HEK293 (cell line): ENCODE data around the gene EFCAB8.
A peak's percentile ranks its signal among the peaks of the same experiment; 100 is the strongest.

Experiments
- CTCF ChIA-PET: fragments of 350-600 bp; formaldehyde crosslinking; extraction: SDS; loops from one replicate; lab custom pipeline; 2021; ENCODE audit warnings: antibody characterized with exemption; lab: Yijun Ruan, JAX
- POLR2A ChIA-PET: fragments of 300-600 bp; formaldehyde crosslinking; extraction: SDS; loops from one replicate; lab custom pipeline; 2020; ENCODE audit warnings: antibody characterized with exemption, inconsistent platforms; lab: Yijun Ruan, JAX
- H3K27ac ChIP-seq: fragments of 200-500 bp; sonication (Bioruptor generic); 2 replicates; pipeline ENCODE4 v1.5.1; 2014; ENCODE audit warnings: low read depth, low read length, control low read depth, inconsistent platforms; ENCODE audit errors: extremely low read depth
- H3K36me3 ChIP-seq, 2 experiments: fragments of 200-500 bp in 1 of 2; sonication (Bioruptor generic) in 1 of 2; 1 replicate in 1 of 2; 2 replicates in 1 of 2; pipeline ENCODE4 v1.5.1; 2014 to 2017; ENCODE audit warnings: inconsistent platforms in 2 of 2, low read length in 2 of 2; ENCODE audit not compliant: control insufficient read depth in 2 of 2, insufficient read depth in 1 of 2
- H3K4me1 ChIP-seq: fragments of 200-500 bp; sonication (Bioruptor generic); 2 replicates; pipeline ENCODE4 v1.5.1; 2014; ENCODE audit warnings: mild to moderate bottlenecking, low read length, inconsistent platforms; ENCODE audit not compliant: control insufficient read depth, insufficient read depth
- H3K4me3 ChIP-seq: 2 replicates; pipeline ENCODE4 v1.5.1; 2011; ENCODE audit warnings: low read depth, mild to moderate bottlenecking, control low read depth, low read length, moderate library complexity
- H3K9me3 ChIP-seq: fragments of 200-500 bp; sonication (Bioruptor generic); 2 replicates; pipeline ENCODE4 v1.5.1; 2014; ENCODE audit warnings: low read depth, low read length, inconsistent platforms; ENCODE audit not compliant: control insufficient read depth, insufficient read depth
- GLI4 ChIP-seq: fragments of 450-650 bp; formaldehyde crosslinking; IDR thresholded peaks from 2 replicates; pipeline ENCODE4 v1.5.1; 2016; ENCODE audit warnings: missing biosample characterization, missing genetic modification characterization
- MZF1 ChIP-seq: fragments of 450-650 bp; formaldehyde crosslinking; IDR thresholded peaks from 2 replicates; pipeline ENCODE4 v1.5.1; 2017; ENCODE audit warnings: missing biosample characterization, missing genetic modification characterization, borderline replicate concordance
- SETDB1 ChIP-seq: IDR thresholded peaks from one replicate; pipeline ENCODE4 v1.6.1; 2017; ENCODE audit warnings: mild to moderate bottlenecking, low read length, moderate library complexity, mixed read lengths; ENCODE audit not compliant: insufficient read length
- ZNF146 ChIP-seq: fragments of 450-650 bp; formaldehyde crosslinking; IDR thresholded peaks from 2 replicates; pipeline ENCODE4 v1.5.1; 2016; ENCODE audit warnings: missing biosample characterization, missing genetic modification characterization
- ZNF214 ChIP-seq: fragments of 450-650 bp; formaldehyde crosslinking; IDR thresholded peaks from 2 replicates; pipeline ENCODE4 v1.5.1; 2017; ENCODE audit warnings: missing biosample characterization, mild to moderate bottlenecking, missing genetic modification characterization, borderline replicate concordance
- ZNF23 ChIP-seq: fragments of 450-650 bp; formaldehyde crosslinking; IDR thresholded peaks from 2 replicates; pipeline ENCODE4 v1.5.1; 2016; ENCODE audit warnings: missing biosample characterization, missing genetic modification characterization, borderline replicate concordance
- ZNF248 ChIP-seq: fragments of 450-650 bp; formaldehyde crosslinking; IDR thresholded peaks from 2 replicates; pipeline ENCODE4 v1.5.1; 2017; ENCODE audit warnings: missing biosample characterization, missing genetic modification characterization
- ZNF391 ChIP-seq: fragments of 450-650 bp; formaldehyde crosslinking; IDR thresholded peaks from 2 replicates; pipeline ENCODE4 v1.5.1; 2016; ENCODE audit warnings: low read depth, missing biosample characterization, missing genetic modification characterization, borderline replicate concordance
- ZNF623 ChIP-seq: fragments of 450-650 bp; formaldehyde crosslinking; IDR thresholded peaks from 2 replicates; pipeline ENCODE4 v1.5.1; 2016; ENCODE audit warnings: missing biosample characterization, missing genetic modification characterization
- ZNF626 ChIP-seq: fragments of 450-650 bp; sonication (Bioruptor Pico); formaldehyde crosslinking; IDR thresholded peaks from 2 replicates; pipeline ENCODE4 v1.5.1; 2018; ENCODE audit warnings: missing biosample characterization, missing genetic modification characterization, inconsistent platforms
- ZNF768 ChIP-seq: fragments of 450-650 bp; formaldehyde crosslinking; IDR thresholded peaks from 2 replicates; pipeline ENCODE4 v1.5.1; 2018; ENCODE audit warnings: missing biosample characterization, mild to moderate bottlenecking, missing genetic modification characterization
- TF ChIP-seq, protein P1 (sequence below): fragments of 450-650 bp; IDR thresholded peaks from 2 replicates; pipeline ENCODE4 v1.5.1; 2018; ENCODE audit warnings: missing biosample characterization, mild to moderate bottlenecking, missing genetic modification characterization
- TF ChIP-seq, protein P2 (sequence below): fragments of 450-650 bp; formaldehyde crosslinking; IDR thresholded peaks from 2 replicates; pipeline ENCODE4 v1.5.1; 2017; ENCODE audit warnings: missing biosample characterization, missing genetic modification characterization
- TF ChIP-seq, protein P3 (sequence below): IDR thresholded peaks from 2 replicates; pipeline ENCODE4 v1.6.1; 2011; ENCODE audit warnings: mild to moderate bottlenecking, low read depth, low read length, borderline replicate concordance
- TF ChIP-seq, protein P4 (sequence below): fragments of 450-650 bp; formaldehyde crosslinking; IDR thresholded peaks from 2 replicates; pipeline ENCODE4 v1.5.1; 2016; ENCODE audit warnings: missing biosample characterization, missing genetic modification characterization

EFCAB8 gene

DNA sequence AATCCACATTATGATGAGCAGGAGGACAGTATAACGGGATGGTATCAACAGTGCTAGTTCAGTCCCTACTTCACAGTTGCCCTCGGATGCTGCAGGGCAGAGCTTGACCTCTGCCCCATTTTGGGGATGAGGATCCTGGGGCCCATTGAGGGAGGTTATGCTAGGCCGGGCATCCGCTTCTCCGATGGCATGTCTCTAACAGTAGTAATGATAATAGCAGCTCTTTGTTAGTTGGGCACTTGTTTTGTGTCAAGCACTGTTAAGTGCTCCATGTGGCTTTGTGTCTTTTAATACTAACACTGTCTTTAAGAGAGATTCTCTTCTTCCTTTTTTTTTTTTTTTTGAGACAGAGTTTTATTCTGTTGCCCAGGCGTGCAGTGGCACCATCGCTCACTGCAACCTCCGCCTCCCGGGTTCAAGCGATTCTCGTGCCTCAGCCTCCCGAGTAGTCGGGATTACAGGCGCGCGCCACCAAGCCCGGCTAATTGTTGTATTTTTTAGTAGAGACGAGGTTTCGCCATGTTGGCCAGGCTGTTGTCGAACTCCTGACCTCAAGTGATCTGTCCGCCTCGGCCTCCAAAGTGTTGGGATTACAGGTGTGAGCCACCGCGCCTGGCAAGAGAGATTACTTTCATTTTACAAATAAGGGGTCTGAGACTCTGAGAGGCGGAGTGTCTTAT is 37.9 kb upstream of the EFCAB8 start:
- no peak for TF ChIP-seq MZF1
- TF ChIP-seq, protein P1, sequence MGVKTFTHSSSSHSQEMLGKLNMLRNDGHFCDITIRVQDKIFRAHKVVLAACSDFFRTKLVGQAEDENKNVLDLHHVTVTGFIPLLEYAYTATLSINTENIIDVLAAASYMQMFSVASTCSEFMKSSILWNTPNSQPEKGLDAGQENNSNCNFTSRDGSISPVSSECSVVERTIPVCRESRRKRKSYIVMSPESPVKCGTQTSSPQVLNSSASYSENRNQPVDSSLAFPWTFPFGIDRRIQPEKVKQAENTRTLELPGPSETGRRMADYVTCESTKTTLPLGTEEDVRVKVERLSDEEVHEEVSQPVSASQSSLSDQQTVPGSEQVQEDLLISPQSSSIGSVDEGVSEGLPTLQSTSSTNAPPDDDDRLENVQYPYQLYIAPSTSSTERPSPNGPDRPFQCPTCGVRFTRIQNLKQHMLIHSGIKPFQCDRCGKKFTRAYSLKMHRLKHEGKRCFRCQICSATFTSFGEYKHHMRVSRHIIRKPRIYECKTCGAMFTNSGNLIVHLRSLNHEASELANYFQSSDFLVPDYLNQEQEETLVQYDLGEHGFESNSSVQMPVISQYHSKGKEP (tag by site-specific recombination): no peak
- no peak for TF ChIP-seq ZNF248 (tag by site-specific recombination)
- TF ChIP-seq ZNF146 (tag by site-specific recombination): no peak
- TF ChIP-seq, protein P2, sequence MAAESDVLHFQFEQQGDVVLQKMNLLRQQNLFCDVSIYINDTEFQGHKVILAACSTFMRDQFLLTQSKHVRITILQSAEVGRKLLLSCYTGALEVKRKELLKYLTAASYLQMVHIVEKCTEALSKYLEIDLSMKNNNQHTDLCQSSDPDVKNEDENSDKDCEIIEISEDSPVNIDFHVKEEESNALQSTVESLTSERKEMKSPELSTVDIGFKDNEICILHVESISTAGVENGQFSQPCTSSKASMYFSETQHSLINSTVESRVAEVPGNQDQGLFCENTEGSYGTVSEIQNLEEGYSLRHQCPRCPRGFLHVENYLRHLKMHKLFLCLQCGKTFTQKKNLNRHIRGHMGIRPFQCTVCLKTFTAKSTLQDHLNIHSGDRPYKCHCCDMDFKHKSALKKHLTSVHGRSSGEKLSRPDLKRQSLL (tag by site-specific recombination): no peak
- TF ChIP-seq, protein P3, sequence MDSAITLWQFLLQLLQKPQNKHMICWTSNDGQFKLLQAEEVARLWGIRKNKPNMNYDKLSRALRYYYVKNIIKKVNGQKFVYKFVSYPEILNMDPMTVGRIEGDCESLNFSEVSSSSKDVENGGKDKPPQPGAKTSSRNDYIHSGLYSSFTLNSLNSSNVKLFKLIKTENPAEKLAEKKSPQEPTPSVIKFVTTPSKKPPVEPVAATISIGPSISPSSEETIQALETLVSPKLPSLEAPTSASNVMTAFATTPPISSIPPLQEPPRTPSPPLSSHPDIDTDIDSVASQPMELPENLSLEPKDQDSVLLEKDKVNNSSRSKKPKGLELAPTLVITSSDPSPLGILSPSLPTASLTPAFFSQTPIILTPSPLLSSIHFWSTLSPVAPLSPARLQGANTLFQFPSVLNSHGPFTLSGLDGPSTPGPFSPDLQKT: no peak
- TF ChIP-seq ZNF768 (tag by site-specific recombination): no peak
- TF ChIP-seq, protein P4, sequence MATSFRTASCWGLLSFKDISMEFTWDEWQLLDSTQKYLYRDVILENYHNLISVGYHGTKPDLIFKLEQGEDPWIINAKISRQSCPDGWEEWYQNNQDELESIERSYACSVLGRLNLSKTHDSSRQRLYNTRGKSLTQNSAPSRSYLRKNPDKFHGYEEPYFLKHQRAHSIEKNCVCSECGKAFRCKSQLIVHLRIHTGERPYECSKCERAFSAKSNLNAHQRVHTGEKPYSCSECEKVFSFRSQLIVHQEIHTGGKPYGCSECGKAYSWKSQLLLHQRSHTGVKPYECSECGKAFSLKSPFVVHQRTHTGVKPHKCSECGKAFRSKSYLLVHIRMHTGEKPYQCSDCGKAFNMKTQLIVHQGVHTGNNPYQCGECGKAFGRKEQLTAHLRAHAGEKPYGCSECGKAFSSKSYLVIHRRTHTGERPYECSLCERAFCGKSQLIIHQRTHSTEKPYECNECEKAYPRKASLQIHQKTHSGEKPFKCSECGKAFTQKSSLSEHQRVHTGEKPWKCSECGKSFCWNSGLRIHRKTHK (tag by site-specific recombination): no peak
- TF ChIP-seq ZNF623 (tag by site-specific recombination): no peak
- TF ChIP-seq GLI4 (tag by site-specific recombination): no peak
- no peak for TF ChIP-seq ZNF391 (tag by site-specific recombination)
- TF ChIP-seq ZNF23 (tag by site-specific recombination): no peak
- TF ChIP-seq ZNF214 (tag by site-specific recombination): no peak
- Histone ChIP-seq H3K9me3 (no peaks in the 10 kb centered on the region), H3K36me3 (peaks cover 0 to 9% of the 10 kb centered on the region in 2 experiments; a peak in 2 of 3 replicates), H3K27ac (peak overlapping the region; percentile 76; the same call in 1 of the 2 replicates), H3K4me1 (peaks cover 9% of the 10 kb centered on the region; the same call in 1 of the 2 replicates), H3K4me3 (peak overlapping the region; percentile 97)
- ChIA-PET CTCF (interaction anchor here (0.6 to 1.3 kb wide), 4 partner anchors 8 to 1295 kb away, joined by 3 to 6 read pairs (median 4); no protein-coding TSS in a partner anchor), POLR2A (interaction anchor here (0.7 kb wide), 3 partner anchors 57 to 557 kb away, joined by 4 to 6 read pairs (median 4); no protein-coding TSS in a partner anchor)

DNA sequence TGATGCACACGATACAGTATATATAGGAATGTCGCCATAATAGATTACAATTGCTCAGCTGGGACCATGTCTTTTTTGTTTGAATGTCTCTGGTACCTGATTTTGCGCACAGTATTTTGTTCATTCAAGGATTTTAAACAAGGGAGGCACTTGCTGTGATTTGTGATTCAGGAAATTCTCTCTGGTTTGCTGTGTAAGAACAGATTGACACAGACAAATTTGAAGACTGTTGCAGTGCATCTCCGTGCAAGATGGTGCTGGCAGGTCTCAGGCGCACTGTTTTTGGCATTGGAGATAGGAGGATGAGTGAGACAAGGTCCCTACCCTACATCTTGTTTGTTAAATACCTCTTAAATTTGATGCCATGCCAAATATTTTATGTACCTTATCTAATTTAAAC is 36.5 kb upstream of the EFCAB8 start:
- TF ChIP-seq ZNF626 (tag by site-specific recombination) (no peak), SETDB1 (no peak)
- TF ChIP-seq, all 188 proteins: peak for 0
- Histone ChIP-seq H3K4me1 (peaks cover 9% of the 10 kb centered on the region; the same call in 1 of the 2 replicates), H3K9me3 (no peaks in the 10 kb centered on the region), H3K4me3 (no peak overlapping the region), H3K36me3 (peaks cover 9 to 21% of the 10 kb centered on the region in 2 experiments; a peak in 2 of 3 replicates), H3K27ac (no peak overlapping the region)
- CTCF ChIA-PET: interaction anchor here (0.6 to 0.8 kb wide), 2 partner anchors 247 to 388 kb away, joined by 4 to 5 read pairs; no protein-coding TSS in a partner anchor
- POLR2A ChIA-PET: no interaction called here
